ENCODE data around the gene DCANP1.

- TF ChIP-seq, protein P1, sequence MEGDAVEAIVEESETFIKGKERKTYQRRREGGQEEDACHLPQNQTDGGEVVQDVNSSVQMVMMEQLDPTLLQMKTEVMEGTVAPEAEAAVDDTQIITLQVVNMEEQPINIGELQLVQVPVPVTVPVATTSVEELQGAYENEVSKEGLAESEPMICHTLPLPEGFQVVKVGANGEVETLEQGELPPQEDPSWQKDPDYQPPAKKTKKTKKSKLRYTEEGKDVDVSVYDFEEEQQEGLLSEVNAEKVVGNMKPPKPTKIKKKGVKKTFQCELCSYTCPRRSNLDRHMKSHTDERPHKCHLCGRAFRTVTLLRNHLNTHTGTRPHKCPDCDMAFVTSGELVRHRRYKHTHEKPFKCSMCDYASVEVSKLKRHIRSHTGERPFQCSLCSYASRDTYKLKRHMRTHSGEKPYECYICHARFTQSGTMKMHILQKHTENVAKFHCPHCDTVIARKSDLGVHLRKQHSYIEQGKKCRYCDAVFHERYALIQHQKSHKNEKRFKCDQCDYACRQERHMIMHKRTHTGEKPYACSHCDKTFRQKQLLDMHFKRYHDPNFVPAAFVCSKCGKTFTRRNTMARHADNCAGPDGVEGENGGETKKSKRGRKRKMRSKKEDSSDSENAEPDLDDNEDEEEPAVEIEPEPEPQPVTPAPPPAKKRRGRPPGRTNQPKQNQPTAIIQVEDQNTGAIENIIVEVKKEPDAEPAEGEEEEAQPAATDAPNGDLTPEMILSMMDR (IDR thresholded peaks at IDR 0.05; ENCODE audit: insufficient read depth, low read length): no peak
- TF ChIP-seq POLR2AphosphoS5 (IDR thresholded peaks at IDR 0.05; ENCODE audit: low read depth) (no peak), REST (IDR thresholded peaks at IDR 0.05; ENCODE audit: insufficient replicate concordance, low read depth) (no peak)
Observed at GRCh38 chr5:135441350-135441831, 5.8 kb downstream of the DCANP1 start.

All from HL-60 (cell line).